GM23338 (cell line): ENCODE results near the gene IGSF21.

ENCODE experiments used
- CREB1 ChIP-seq: fragments of 250-450 bp; sonication (Bioruptor Pico); IDR thresholded peaks from 2 replicates; pipeline ENCODE4 v1.5.0; 2020; ENCODE audit warnings: low read depth, mild to moderate bottlenecking, moderate library complexity
- CTCF ChIP-seq, 2 experiments: fragments of 200-600 bp in 1 of 2; sonication (generic) in 1 of 2; conservative IDR thresholded peaks; 2 replicates each; pipeline versions ENCODE4 v1.5.1 to v1.6.1; 2016 to 2017; ENCODE audit warnings: antibody characterized with exemption in 2 of 2, low read depth in 2 of 2, mild to moderate bottlenecking in 2 of 2, moderate library complexity in 1 of 2
- ETS1 ChIP-seq: IDR thresholded peaks from 2 replicates; pipeline ENCODE4 v1.6.1; 2016; ENCODE audit warnings: antibody characterized with exemption
- EZH2 ChIP-seq: fragments of 200-600 bp; sonication (generic); IDR thresholded peaks from one replicate; pipeline ENCODE4 v1.8.0; 2017; ENCODE audit warnings: antibody characterized with exemption, mild to moderate bottlenecking, low read depth; ENCODE audit not compliant: unreplicated experiment
- EZH2phosphoT487 ChIP-seq: fragments of 200-600 bp; sonication (generic); IDR thresholded peaks from one replicate; pipeline ENCODE4 v1.8.1; 2018; ENCODE audit warnings: antibody characterized with exemption; ENCODE audit not compliant: unreplicated experiment
- JUNB ChIP-seq: IDR thresholded peaks from one replicate; pipeline ENCODE4 v1.6.1; 2016; ENCODE audit warnings: antibody characterized with exemption; ENCODE audit not compliant: unreplicated experiment
- POLR2AphosphoS5 ChIP-seq: IDR thresholded peaks from 2 replicates; pipeline ENCODE4 v1.6.1; 2016; ENCODE audit warnings: antibody characterized with exemption, low read depth
- REST ChIP-seq: IDR thresholded peaks from one replicate; pipeline ENCODE4 v1.6.1; 2018; ENCODE audit warnings: antibody characterized with exemption; ENCODE audit not compliant: unreplicated experiment
- STAT1 ChIP-seq: IDR thresholded peaks from one replicate; pipeline ENCODE4 v1.6.1; 2016; ENCODE audit warnings: antibody characterized with exemption; ENCODE audit not compliant: unreplicated experiment
- ZNF114 ChIP-seq: fragments of 250-450 bp; sonication (Bioruptor Pico); IDR thresholded peaks from 2 replicates; pipeline ENCODE4 v1.5.0; 2020; ENCODE audit warnings: mild to moderate bottlenecking, moderate library complexity
- ZNF331 ChIP-seq: fragments of 250-450 bp; sonication (Bioruptor Pico); IDR thresholded peaks from 2 replicates; pipeline ENCODE4 v1.5.0; 2020; ENCODE audit warnings: low read depth, mild to moderate bottlenecking, moderate library complexity

GRCh38 chr1:18290740-18291412 lies 183.3 kb downstream of the IGSF21 start:
- TF ChIP-seq CTCF (conservative IDR thresholded peaks at IDR 0.05; ENCODE audit: low read depth in 2 of 2): no peak
- TF ChIP-seq POLR2AphosphoS5: no peak
- TF ChIP-seq EZH2phosphoT487: no peak
- TF ChIP-seq EZH2: no peak
- no peak for TF ChIP-seq REST
- TF ChIP-seq JUNB: no peak
- no peak for TF ChIP-seq ETS1
- no peak for TF ChIP-seq STAT1
- TF ChIP-seq ZNF114 (CRISPR knock-in tag): no peak
- no peak for TF ChIP-seq CREB1
- TF ChIP-seq ZNF331 (CRISPR knock-in tag): no peak
